Keratinocyte (primary cell): ENCODE data around the gene HSPA12B. TPM values are rescaled to one million over a fixed set of nuclear protein-coding genes. Genes with fewer than 3 reads are reported as not detected.

ENCODE experiments used
- DNase-seq: peaks from one replicate; pipeline ENCODE4 v3.0.0-alpha.2; 2011; ENCODE audit warnings: low read depth, missing footprints, low spot score
- FAIRE-seq: peaks from 2 replicates; lab custom pipeline; 2011; peaks lifted over from hg19 to GRCh38; lab: Jason Lieb, UNC
- H2AFZ ChIP-seq: 2 replicates; pipeline ENCODE4 v1.6.0; 2012; ENCODE audit warnings: low read length, control low read depth, inconsistent platforms; ENCODE audit not compliant: control insufficient read depth
- H3K27ac ChIP-seq: 2 replicates; pipeline ENCODE4 v1.5.1; 2011; ENCODE audit warnings: low read length; ENCODE audit not compliant: control insufficient read depth, insufficient read depth
- H3K27me3 ChIP-seq: 3 replicates; pipeline ENCODE4 v1.6.0; 2011; ENCODE audit warnings: low read length; ENCODE audit not compliant: control insufficient read depth, insufficient read depth; ENCODE audit errors: extremely low read depth
- H3K36me3 ChIP-seq, 2 experiments: 2 replicates in 1 of 2; 3 replicates in 1 of 2; pipeline ENCODE4 v1.5.1; 2011; ENCODE audit warnings: low read length in 2 of 2, mild to moderate bottlenecking in 1 of 2; ENCODE audit not compliant: control insufficient read depth in 2 of 2, insufficient read depth in 2 of 2; ENCODE audit errors: extremely low read depth in 1 of 2
- H3K4me1 ChIP-seq: 3 replicates; pipeline ENCODE4 v1.5.1; 2011; ENCODE audit warnings: low read length; ENCODE audit not compliant: control insufficient read depth, insufficient read depth; ENCODE audit errors: extremely low read depth
- H3K4me2 ChIP-seq: 3 replicates; pipeline ENCODE4 v1.6.0; 2011; ENCODE audit warnings: low read depth, low read length; ENCODE audit not compliant: control insufficient read depth, insufficient read depth; ENCODE audit errors: extremely low read depth
- H3K4me3 ChIP-seq, 3 experiments: fragments of 200-600 bp in 1 of 3; sonication (generic) in 1 of 3; 2 replicates in 2 of 3; 3 replicates in 1 of 3; pipeline ENCODE4 v1.5.1; 2011 to 2016; ENCODE audit warnings: low read length in 3 of 3, mild to moderate bottlenecking in 3 of 3, control low read depth in 2 of 3, inconsistent platforms in 1 of 3, low read depth in 1 of 3, mixed read lengths in 1 of 3, mixed run types in 1 of 3, moderate library complexity in 1 of 3; ENCODE audit not compliant: control insufficient read depth in 2 of 3, insufficient read depth in 2 of 3; ENCODE audit errors: extremely low read depth in 1 of 3
- H3K79me2 ChIP-seq: 2 replicates; pipeline ENCODE4 v1.6.0; 2012; ENCODE audit warnings: low read length; ENCODE audit not compliant: control insufficient read depth, insufficient read depth
- H3K9ac ChIP-seq: 3 replicates; pipeline ENCODE4 v1.6.0; 2011; ENCODE audit warnings: low read length; ENCODE audit not compliant: control insufficient read depth, insufficient read depth; ENCODE audit errors: extremely low read depth
- H3K9me1 ChIP-seq: 3 replicates; pipeline ENCODE4 v1.6.0; 2011; ENCODE audit warnings: low read length; ENCODE audit not compliant: control insufficient read depth, insufficient read depth; ENCODE audit errors: extremely low read depth
- H3K9me3 ChIP-seq: 2 replicates; pipeline ENCODE4 v1.5.1; 2012; ENCODE audit warnings: low read depth, low read length; ENCODE audit not compliant: control insufficient read depth
- H4K20me1 ChIP-seq: 3 replicates; pipeline ENCODE4 v1.6.0; 2011; ENCODE audit warnings: low read length; ENCODE audit not compliant: control insufficient read depth, insufficient read depth; ENCODE audit errors: extremely low read depth
- CTCF ChIP-seq, 3 experiments: IDR thresholded peaks in 1 of 3; conservative IDR thresholded peaks in 1 of 3; optimal IDR thresholded peaks in 1 of 3; 2 replicates in 2 of 3; 3 replicates in 1 of 3; pipeline versions ENCODE3 to v1.5.1; 2011; ENCODE audit warnings: low read length in 3 of 3, mild to moderate bottlenecking in 3 of 3, moderate library complexity in 2 of 3, control low read depth in 1 of 3, inconsistent platforms in 1 of 3; ENCODE audit not compliant: insufficient read depth in 2 of 3; ENCODE audit errors: extremely low read depth in 1 of 3
- EZH2 ChIP-seq: IDR thresholded peaks from one replicate; pipeline ENCODE4 v1.6.1; 2012; ENCODE audit warnings: inconsistent platforms, mild to moderate bottlenecking, low read length, moderate library complexity
- dilution Hi-C: fragments of 300-500 bp; cut with MboI; formaldehyde crosslinking; loops from one replicate; pipeline ENCODE4 v1.7.0; 2020; ENCODE audit warnings: low sequenced_read_pairs; ENCODE audit not compliant: extremely low pct_ligation_motif_present
- polyA plus RNA-seq, 5 experiments: library from polyadenylated mRNA; depleted of rRNA in 3 of 5; stranded (reverse) in 3 of 5; stranded (forward) in 1 of 5; unstranded in 1 of 5; fragments of >200 nt; gene quantifications; 1 replicate in 1 of 5; 2 replicates in 3 of 5; 3 replicates in 1 of 5; pipeline versions ENCODE4 v1.2.1 to v1.2.3, GENCODE V29; 2011 to 2012; ENCODE audit warnings: missing spikeins in 2 of 5, low read depth in 1 of 5, low replicate concordance in 1 of 5

Gene HSPA12B
- polyA plus RNA-seq, 1 donor (not counting 4 experiments of a cell fraction or from before 2014, with no cell fraction given): not detected

GRCh38 chr20:3760655-3761348 is 28.3 kb downstream of the HSPA12B start:
- Histone ChIP-seq H3K79me2 (peaks cover 7% of the 10 kb centered on the region), H3K27me3 (no peaks in the 10 kb centered on the region), H3K9ac (no peak overlapping the region), H3K9me1 (no peaks in the 10 kb centered on the region), H3K27ac (no peak overlapping the region), H3K9me3 (no peaks in the 10 kb centered on the region), H4K20me1 (no peaks in the 10 kb centered on the region), H3K4me2 (no peak overlapping the region), H2AFZ (no peak overlapping the region), H3K36me3 (peaks cover 4 to 16% of the 10 kb centered on the region in 2 experiments), H3K4me1 (no peaks in the 10 kb centered on the region), H3K4me3 (no peak overlapping the region)
- dilution Hi-C loops: no loop called here
- DNase-seq: no peak
- FAIRE-seq: no peak
- TF ChIP-seq CTCF (optimal IDR thresholded peaks at IDR 0.05 in 1 of 3, IDR thresholded peaks at IDR 0.05 in 1 of 3, conservative IDR thresholded peaks at IDR 0.05 in 1 of 3; ENCODE audit: extremely low read depth in 1 of 3, insufficient read depth in 2 of 3, low read length in 3 of 3) (no peak), EZH2 (no peak)

- TF ChIP-seq EZH2 (no peak), CTCF (optimal IDR thresholded peaks at IDR 0.05 in 1 of 3, IDR thresholded peaks at IDR 0.05 in 1 of 3, conservative IDR thresholded peaks at IDR 0.05 in 1 of 3; ENCODE audit: extremely low read depth in 1 of 3, insufficient read depth in 2 of 3, low read length in 3 of 3) (no peak)
- H3K4me1 ChIP-seq: peaks cover 18% of the 10 kb centered on the region
- H3K79me2 ChIP-seq: peaks cover 20% of the 10 kb centered on the region
- FAIRE-seq (no peak), DNase-seq (no peak)
- no peaks in the 10 kb centered on the region for H3K9me1 ChIP-seq
- H3K4me2 ChIP-seq: no peak overlapping the region
- no peak overlapping the region for H2AFZ ChIP-seq
- no peak overlapping the region for H3K27ac ChIP-seq
- H3K9me3 ChIP-seq: no peaks in the 10 kb centered on the region
- peaks cover 4 to 10% of the 10 kb centered on the region in 2 experiments for H3K36me3 ChIP-seq
- H3K9ac ChIP-seq: no peak overlapping the region
- no peak overlapping the region for H3K4me3 ChIP-seq
- H4K20me1 ChIP-seq: no peaks in the 10 kb centered on the region
- H3K27me3 ChIP-seq: no peaks in the 10 kb centered on the region
- dilution Hi-C loops: no loop called here
Observed at GRCh38 chr20:3763671-3764601, 31.5 kb downstream of the HSPA12B start.
